GM10248 (cell line): ENCODE results near the gene HSF5.

Source experiments
- CTCF ChIA-PET: fragments of 300-600 bp; sonication (Branson Sonifier 250); formaldehyde crosslinking; extraction: SDS; loops from one replicate; lab custom pipeline; 2021; ENCODE audit warnings: antibody characterized with exemption; lab: Yijun Ruan, JAX
- POLR2A ChIA-PET: fragments of 350-650 bp; sonication (Branson Sonifier 250); formaldehyde crosslinking; extraction: SDS; loops from one replicate; lab custom pipeline; 2020; ENCODE audit warnings: antibody characterized with exemption; lab: Yijun Ruan, JAX
- DNase-seq: peaks from one replicate; pipeline ENCODE4 v3.0.0; 2012; ENCODE audit errors: extremely low spot score
- CTCF ChIP-seq: IDR thresholded peaks from 2 replicates; pipeline ENCODE4 v1.5.1; 2012; ENCODE audit warnings: mild to moderate bottlenecking, low read depth; ENCODE audit errors: extremely low read depth, missing control alignments, control extremely low read depth

Gene HSF5

GRCh38 chr17:58529275-58529674, 41.1 kb upstream of the HSF5 start:
- CTCF ChIA-PET: interaction anchor here (0.6 to 5.8 kb wide), 4 partner anchors 11 to 59 kb away, joined by 4 to 31 read pairs (median 15); no protein-coding TSS in a partner anchor
- DNase-seq: no peak
- no peak for TF ChIP-seq CTCF
- POLR2A ChIA-PET: no interaction called here

GRCh38 chr17:58528443-58528842, 40.2 kb upstream of the HSF5 start:
- ChIA-PET CTCF (interaction anchor here (0.8 to 5.8 kb wide), 7 partner anchors 8 to 476 kb away, joined by 3 to 31 read pairs (median 4); partner anchors contain the start of genes MKS1 and MTMR4), POLR2A (no interaction called here)
- no peak for DNase-seq
- no peak for TF ChIP-seq CTCF

- TF ChIP-seq CTCF: no peak
- POLR2A ChIA-PET: no interaction called here
- CTCF ChIA-PET: interaction anchor here (0.8 to 5.8 kb wide), 7 partner anchors 8 to 477 kb away, joined by 3 to 31 read pairs (median 4); partner anchors contain the start of genes MKS1 and MTMR4
- no peak for DNase-seq
Observed at GRCh38 chr17:58527949-58528348, 39.7 kb upstream of the HSF5 start.

DNA sequence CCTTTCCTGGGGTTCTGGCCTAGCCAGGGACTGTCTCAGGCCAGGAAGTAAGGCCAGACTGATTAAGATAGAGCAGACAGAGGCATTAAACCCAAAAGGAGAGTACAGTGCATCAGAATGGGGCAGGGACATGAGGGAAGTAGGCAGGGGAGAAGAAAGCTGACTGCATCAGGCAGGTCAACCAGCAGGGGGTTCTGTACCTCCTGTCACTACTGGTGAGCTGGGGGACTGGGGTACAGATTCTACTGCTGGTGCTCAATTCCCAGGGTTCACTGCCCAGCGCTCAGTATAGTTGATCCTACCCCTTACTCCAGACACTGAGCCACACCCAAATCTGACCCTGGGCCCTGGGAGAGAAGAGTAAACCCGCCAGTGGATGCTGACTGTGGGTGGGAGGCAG, 39.1 kb upstream of the HSF5 start:
- TF ChIP-seq CTCF: no peak
- DNase-seq: no peak
- CTCF ChIA-PET: interaction anchor here (0.8 to 5.8 kb wide), 5 partner anchors 9 to 477 kb away, joined by 3 to 31 read pairs (median 4); partner anchors contain the start of gene MTMR4
- POLR2A ChIA-PET: no interaction called here

GRCh38 chr17:58525239-58525638, 37.0 kb upstream of the HSF5 start:
- no peak for DNase-seq
- CTCF ChIA-PET: no interaction called here
- TF ChIP-seq CTCF: no peak
- POLR2A ChIA-PET: interaction anchor here (0.5 kb wide), 1 partner anchor 103 kb away, joined by 3 read pairs; no protein-coding TSS in a partner anchor

GRCh38 chr17:58521680-58522079, 33.5 kb upstream of the HSF5 start:
- no peak for TF ChIP-seq CTCF
- CTCF ChIA-PET: interaction anchor here (0.8 to 1.3 kb wide), 4 partner anchors 9 to 483 kb away, joined by 3 to 4 read pairs (median 4); no protein-coding TSS in a partner anchor
- POLR2A ChIA-PET: no interaction called here
- no peak for DNase-seq
